ENCODE measurements around the gene WHRN.

WHRN gene

DNA sequence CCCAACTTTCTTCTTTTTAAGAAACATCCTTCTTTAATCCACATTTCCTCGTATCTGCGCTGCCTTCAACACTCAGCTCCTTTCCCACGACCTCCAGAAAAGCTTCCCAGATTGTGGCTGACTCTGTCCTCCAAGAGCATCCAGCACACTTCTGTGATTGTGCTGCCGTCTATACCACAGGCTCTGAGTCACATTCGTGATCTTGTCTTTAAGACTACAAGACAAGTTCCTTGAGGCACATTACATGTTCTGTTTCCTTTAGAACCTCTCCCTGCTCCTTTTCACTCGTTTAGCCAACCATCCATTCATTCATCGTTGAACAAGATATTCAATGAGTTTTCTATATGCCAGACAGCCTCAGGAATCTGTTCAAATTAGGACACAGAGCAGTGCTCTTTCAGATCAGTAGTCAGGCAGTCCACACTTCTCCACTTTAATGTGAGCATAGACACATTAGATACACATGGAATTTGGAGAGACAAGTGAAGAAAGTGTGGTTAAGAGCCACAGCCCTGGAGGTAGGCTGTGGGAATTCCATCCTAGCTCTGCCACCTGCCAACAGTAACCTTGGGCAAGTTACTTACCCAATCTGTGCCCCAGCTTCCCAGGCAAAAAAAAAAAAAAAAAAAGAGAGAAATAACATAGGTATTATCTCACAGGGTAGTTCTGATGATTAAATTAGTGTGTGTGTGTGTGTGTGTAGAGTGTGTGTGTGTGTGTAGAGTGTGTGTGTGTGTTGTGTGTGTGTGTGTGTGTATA lies 18.9 kb downstream of the WHRN start:
- Histone ChIP-seq H3K79me2 (ENCODE audit: insufficient read depth, low read length) (no peaks in the 10 kb centered on the region), H3K9ac (ENCODE audit: low read length) (no peak overlapping the region), H3K9me3 (ENCODE audit: insufficient read depth, low read length) (no peaks in the 10 kb centered on the region), H3K27me3 (ENCODE audit: low read length) (no peaks in the 10 kb centered on the region), H4K20me1 (ENCODE audit: low read depth, low read length) (no peaks in the 10 kb centered on the region), H3K9me2 (replicated peaks; ENCODE audit: insufficient read depth, low read length) (no peaks in the 10 kb centered on the region), H2AFZ (ENCODE audit: low read depth, low read length, severe bottlenecking) (no peak overlapping the region), H3K36me3 (ENCODE audit: low read length) (no peaks in the 10 kb centered on the region), H3K4me2 (ENCODE audit: low read depth, low read length, poor library complexity, severe bottlenecking) (no peak overlapping the region), H3K4me3 (ENCODE audit: insufficient read depth, low read length, poor library complexity, severe bottlenecking) (no peak overlapping the region), H3F3A (ENCODE audit: insufficient read depth) (no peaks in the 10 kb centered on the region), H3K27ac (ENCODE audit: low read depth, low read length) (no peak overlapping the region)
- TF ChIP-seq EZH2phosphoT487 (conservative IDR thresholded peaks at IDR 0.05; ENCODE audit: low read length): no peak

DNA sequence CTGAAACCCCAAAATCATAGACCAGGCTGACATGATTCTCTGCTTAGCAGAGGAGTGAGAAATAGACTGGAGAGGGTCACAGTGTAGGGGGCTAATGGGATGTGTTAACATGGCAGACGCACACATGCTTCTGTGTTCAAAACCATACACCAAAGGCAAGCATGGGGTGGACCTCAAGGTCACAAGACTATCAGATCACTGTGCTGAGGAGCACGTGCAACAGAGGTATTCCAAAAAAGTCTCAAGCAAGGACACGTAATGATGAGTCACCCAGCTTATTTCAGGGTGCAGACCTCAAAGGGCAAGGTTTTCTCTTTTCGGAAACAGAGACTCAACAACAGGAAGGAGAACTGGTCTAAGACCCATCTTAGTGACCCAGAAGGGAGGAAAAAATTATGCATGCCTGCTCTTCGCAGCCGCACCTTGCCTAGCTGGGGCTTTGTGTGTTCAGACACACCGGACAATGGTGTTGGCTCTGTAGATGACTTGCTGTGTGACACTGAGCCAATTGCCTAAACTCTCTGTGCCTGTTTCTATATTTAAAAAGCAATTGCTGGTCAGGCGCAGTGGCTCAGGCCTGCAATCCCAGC lies 20.3 kb downstream of the WHRN start:
- H3K27ac ChIP-seq (ENCODE audit: low read depth, low read length): no peak overlapping the region
- no peaks in the 10 kb centered on the region for H3K79me2 ChIP-seq (ENCODE audit: insufficient read depth, low read length)
- no peaks in the 10 kb centered on the region for H3F3A ChIP-seq (ENCODE audit: insufficient read depth)
- no peak overlapping the region for H2AFZ ChIP-seq (ENCODE audit: low read depth, low read length, severe bottlenecking)
- no peaks in the 10 kb centered on the region for H3K9me3 ChIP-seq (ENCODE audit: insufficient read depth, low read length)
- TF ChIP-seq EZH2phosphoT487 (conservative IDR thresholded peaks at IDR 0.05; ENCODE audit: low read length): no peak
- TF ChIP-seq, protein P1, sequence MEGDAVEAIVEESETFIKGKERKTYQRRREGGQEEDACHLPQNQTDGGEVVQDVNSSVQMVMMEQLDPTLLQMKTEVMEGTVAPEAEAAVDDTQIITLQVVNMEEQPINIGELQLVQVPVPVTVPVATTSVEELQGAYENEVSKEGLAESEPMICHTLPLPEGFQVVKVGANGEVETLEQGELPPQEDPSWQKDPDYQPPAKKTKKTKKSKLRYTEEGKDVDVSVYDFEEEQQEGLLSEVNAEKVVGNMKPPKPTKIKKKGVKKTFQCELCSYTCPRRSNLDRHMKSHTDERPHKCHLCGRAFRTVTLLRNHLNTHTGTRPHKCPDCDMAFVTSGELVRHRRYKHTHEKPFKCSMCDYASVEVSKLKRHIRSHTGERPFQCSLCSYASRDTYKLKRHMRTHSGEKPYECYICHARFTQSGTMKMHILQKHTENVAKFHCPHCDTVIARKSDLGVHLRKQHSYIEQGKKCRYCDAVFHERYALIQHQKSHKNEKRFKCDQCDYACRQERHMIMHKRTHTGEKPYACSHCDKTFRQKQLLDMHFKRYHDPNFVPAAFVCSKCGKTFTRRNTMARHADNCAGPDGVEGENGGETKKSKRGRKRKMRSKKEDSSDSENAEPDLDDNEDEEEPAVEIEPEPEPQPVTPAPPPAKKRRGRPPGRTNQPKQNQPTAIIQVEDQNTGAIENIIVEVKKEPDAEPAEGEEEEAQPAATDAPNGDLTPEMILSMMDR (IDR thresholded peaks at IDR 0.05; ENCODE audit: insufficient read depth, low read length, poor library complexity, severe bottlenecking): no peak
- no peak overlapping the region for H3K9ac ChIP-seq (ENCODE audit: low read length)
- no peak overlapping the region for H3K4me3 ChIP-seq (ENCODE audit: insufficient read depth, low read length, poor library complexity, severe bottlenecking)
- no peaks in the 10 kb centered on the region for H4K20me1 ChIP-seq (ENCODE audit: low read depth, low read length)
- H3K27me3 ChIP-seq (ENCODE audit: low read length): no peaks in the 10 kb centered on the region
- no peaks in the 10 kb centered on the region for H3K9me2 ChIP-seq (replicated peaks; ENCODE audit: insufficient read depth, low read length)
- H3K4me2 ChIP-seq (ENCODE audit: low read depth, low read length, poor library complexity, severe bottlenecking): no peak overlapping the region
- H3K36me3 ChIP-seq (ENCODE audit: low read length): no peaks in the 10 kb centered on the region

GRCh38 chr9:114484215-114484853 lies 20.9 kb downstream of the WHRN start:
- Histone ChIP-seq H2AFZ (ENCODE audit: low read depth, low read length, severe bottlenecking) (no peak overlapping the region), H3K9ac (ENCODE audit: low read length) (no peak overlapping the region)

More at GRCh38 chr9:114484215-114484853, 20.9 kb downstream of the WHRN start:
- no peak overlapping the region for H3K4me3 ChIP-seq (ENCODE audit: insufficient read depth, low read length, poor library complexity, severe bottlenecking)
- no peaks in the 10 kb centered on the region for H3K36me3 ChIP-seq (ENCODE audit: low read length)
- no peaks in the 10 kb centered on the region for H3K27me3 ChIP-seq (ENCODE audit: low read length)
- no peaks in the 10 kb centered on the region for H3K9me2 ChIP-seq (replicated peaks; ENCODE audit: insufficient read depth, low read length)
- no peaks in the 10 kb centered on the region for H3K9me3 ChIP-seq (ENCODE audit: insufficient read depth, low read length)
- H3K79me2 ChIP-seq (ENCODE audit: insufficient read depth, low read length): no peaks in the 10 kb centered on the region
- no peaks in the 10 kb centered on the region for H4K20me1 ChIP-seq (ENCODE audit: low read depth, low read length)
- no peak for TF ChIP-seq EZH2phosphoT487 (conservative IDR thresholded peaks at IDR 0.05; ENCODE audit: low read length)
- TF ChIP-seq, protein P1 (IDR thresholded peaks at IDR 0.05; ENCODE audit: insufficient read depth, low read length, poor library complexity, severe bottlenecking): no peak
- H3K4me2 ChIP-seq (ENCODE audit: low read depth, low read length, poor library complexity, severe bottlenecking): no peak overlapping the region
- H3K27ac ChIP-seq (ENCODE audit: low read depth, low read length): no peak overlapping the region
- H3F3A ChIP-seq (ENCODE audit: insufficient read depth): no peaks in the 10 kb centered on the region
